Ishikawa (cell line): ENCODE measurements around the gene TFG.

Experiments used
- CEBPB ChIP-seq: IDR thresholded peaks from 2 replicates; pipeline ENCODE4 v1.6.1; 2012
- CREB1 ChIP-seq: IDR thresholded peaks from 2 replicates; pipeline ENCODE4 v1.6.1; 2012; ENCODE audit warnings: low read depth
- EGR1 ChIP-seq: IDR thresholded peaks from 2 replicates; pipeline ENCODE4 v1.6.1; 2012
- EP300 ChIP-seq: IDR thresholded peaks from 2 replicates; pipeline ENCODE4 v1.6.1; 2012; ENCODE audit warnings: borderline replicate concordance
- MAX ChIP-seq: IDR thresholded peaks from 2 replicates; pipeline ENCODE4 v1.6.1; 2012
- REST ChIP-seq: IDR thresholded peaks from 2 replicates; pipeline ENCODE4 v1.6.1; 2012; ENCODE audit warnings: low read depth, mild to moderate bottlenecking
- TCF12 ChIP-seq: IDR thresholded peaks from 2 replicates; pipeline ENCODE4 v1.6.1; 2012; ENCODE audit warnings: low read depth
- YY1 ChIP-seq: IDR thresholded peaks from 2 replicates; pipeline ENCODE4 v1.6.1; 2012; ENCODE audit warnings: low read depth

GRCh38 chr3:100754563-100755334 is 45.5 kb downstream of the TFG start:
- TF ChIP-seq EP300, result no peak
- no peak for TF ChIP-seq TCF12
- no peak for TF ChIP-seq CREB1
- TF ChIP-seq CEBPB, result no peak
- TF ChIP-seq MAX, result no peak
- no peak for TF ChIP-seq YY1
- no peak for TF ChIP-seq REST
- TF ChIP-seq EGR1, result no peak
